Fibroblast of lung (primary cell): ENCODE measurements around the gene FCSK.

Experiments
- EZH2 ChIP-seq: IDR thresholded peaks from 2 replicates; pipeline ENCODE4 v1.5.1; 2012; ENCODE audit warnings: low read length, control low read depth, mild to moderate bottlenecking; ENCODE audit errors: missing control alignments
- TF ChIP-seq, protein P1 (sequence below), 2 donors: IDR thresholded peaks in 1 of 2; conservative IDR thresholded peaks in 1 of 2; 1 replicate in 1 of 2; 2 replicates in 1 of 2; pipeline ENCODE4 v1.5.1; 2011 to 2012; ENCODE audit warnings: low read length in 2 of 2, control low read depth in 1 of 2, inconsistent platforms in 1 of 2, low read depth in 1 of 2, mild to moderate bottlenecking in 1 of 2

DNA sequence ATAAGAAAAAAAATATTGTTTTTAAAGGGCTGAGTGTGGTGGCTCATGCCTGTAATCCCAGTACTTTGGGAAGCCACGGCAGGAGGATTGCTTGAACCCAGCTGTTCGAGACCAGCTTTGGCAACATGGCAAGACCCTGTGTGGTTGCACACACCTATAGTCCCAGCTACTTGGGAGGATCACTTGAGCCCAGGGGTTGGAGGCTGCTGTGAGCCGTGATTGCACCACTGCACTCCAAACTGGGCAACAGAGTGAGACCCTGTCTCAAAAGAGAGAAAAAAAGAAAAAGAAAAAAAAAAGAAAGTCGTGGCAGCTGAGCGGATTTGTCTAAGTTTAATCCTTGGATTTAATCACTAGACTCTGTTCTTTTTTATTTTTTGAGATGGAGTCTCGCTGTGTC, 6.3 kb upstream of the FCSK start:
- TF ChIP-seq, protein P1, sequence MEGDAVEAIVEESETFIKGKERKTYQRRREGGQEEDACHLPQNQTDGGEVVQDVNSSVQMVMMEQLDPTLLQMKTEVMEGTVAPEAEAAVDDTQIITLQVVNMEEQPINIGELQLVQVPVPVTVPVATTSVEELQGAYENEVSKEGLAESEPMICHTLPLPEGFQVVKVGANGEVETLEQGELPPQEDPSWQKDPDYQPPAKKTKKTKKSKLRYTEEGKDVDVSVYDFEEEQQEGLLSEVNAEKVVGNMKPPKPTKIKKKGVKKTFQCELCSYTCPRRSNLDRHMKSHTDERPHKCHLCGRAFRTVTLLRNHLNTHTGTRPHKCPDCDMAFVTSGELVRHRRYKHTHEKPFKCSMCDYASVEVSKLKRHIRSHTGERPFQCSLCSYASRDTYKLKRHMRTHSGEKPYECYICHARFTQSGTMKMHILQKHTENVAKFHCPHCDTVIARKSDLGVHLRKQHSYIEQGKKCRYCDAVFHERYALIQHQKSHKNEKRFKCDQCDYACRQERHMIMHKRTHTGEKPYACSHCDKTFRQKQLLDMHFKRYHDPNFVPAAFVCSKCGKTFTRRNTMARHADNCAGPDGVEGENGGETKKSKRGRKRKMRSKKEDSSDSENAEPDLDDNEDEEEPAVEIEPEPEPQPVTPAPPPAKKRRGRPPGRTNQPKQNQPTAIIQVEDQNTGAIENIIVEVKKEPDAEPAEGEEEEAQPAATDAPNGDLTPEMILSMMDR (conservative IDR thresholded peaks at IDR 0.05 in 1 of 2, IDR thresholded peaks at IDR 0.05 in 1 of 2; ENCODE audit: low read depth in 1 of 2, low read length in 2 of 2): no peak
- TF ChIP-seq EZH2: no peak
